GM23338 (cell line): ENCODE data around the gene PTPRN2.

ENCODE experiments used
- CREB1 ChIP-seq: fragments of 250-450 bp; sonication (Bioruptor Pico); IDR thresholded peaks from 2 replicates; pipeline ENCODE4 v1.5.0; 2020; ENCODE audit warnings: low read depth, mild to moderate bottlenecking, moderate library complexity
- CTCF ChIP-seq, 2 experiments: fragments of 200-600 bp in 1 of 2; sonication (generic) in 1 of 2; conservative IDR thresholded peaks; 2 replicates each; pipeline versions ENCODE4 v1.5.1 to v1.6.1; 2016 to 2017; ENCODE audit warnings: antibody characterized with exemption in 2 of 2, low read depth in 2 of 2, mild to moderate bottlenecking in 2 of 2, moderate library complexity in 1 of 2
- NANOG ChIP-seq: IDR thresholded peaks from 2 replicates; pipeline ENCODE4 v1.6.1; 2016; ENCODE audit warnings: antibody characterized with exemption, borderline replicate concordance

GRCh38 chr7:158077151-158077840, 510.3 kb downstream of the PTPRN2 start:
- TF ChIP-seq CTCF (conservative IDR thresholded peaks at IDR 0.05; ENCODE audit: low read depth in 2 of 2): no peak
- no peak for TF ChIP-seq NANOG
- no peak for TF ChIP-seq CREB1 (CRISPR knock-in tag)
